IPS-20b (cell line): ENCODE data around the gene TDRD9.
"Not testable (repeated sequence)": the region's sequence is repeated elsewhere in the genome, so short reads cannot be mapped to it uniquely, and the experiment has no call there.

Experiments
- H3K27ac ChIP-seq: one replicate; pipeline ENCODE4 v1.5.1; 2013; ENCODE audit warnings: low read length
- H3K27me3 ChIP-seq: 2 replicates; pipeline ENCODE4 v1.6.1; 2013; ENCODE audit warnings: mild to moderate bottlenecking, low read length, inconsistent platforms; ENCODE audit not compliant: insufficient read depth
- H3K36me3 ChIP-seq: 2 replicates; pipeline ENCODE4 v1.6.1; 2013; ENCODE audit warnings: low read depth, mild to moderate bottlenecking, inconsistent platforms, low read length, moderate library complexity; ENCODE audit not compliant: insufficient read depth
- H3K4me1 ChIP-seq: 2 replicates; pipeline ENCODE4 v1.6.1; 2013; ENCODE audit warnings: mild to moderate bottlenecking, control low read depth, inconsistent platforms, low read length, moderate library complexity; ENCODE audit not compliant: insufficient read depth
- H3K4me3 ChIP-seq: 2 replicates; pipeline ENCODE4 v1.5.1; 2013; ENCODE audit warnings: mild to moderate bottlenecking, low read length, inconsistent platforms
- H3K9ac ChIP-seq: 2 replicates; pipeline ENCODE4 v1.6.1; 2013; ENCODE audit warnings: low read depth, mild to moderate bottlenecking, inconsistent platforms, low read length, moderate library complexity
- H3K9me3 ChIP-seq: 2 replicates; pipeline ENCODE4 v1.6.1; 2013; ENCODE audit warnings: mild to moderate bottlenecking, low read depth, low read length, inconsistent platforms; ENCODE audit not compliant: insufficient read depth

TDRD9 gene

DNA sequence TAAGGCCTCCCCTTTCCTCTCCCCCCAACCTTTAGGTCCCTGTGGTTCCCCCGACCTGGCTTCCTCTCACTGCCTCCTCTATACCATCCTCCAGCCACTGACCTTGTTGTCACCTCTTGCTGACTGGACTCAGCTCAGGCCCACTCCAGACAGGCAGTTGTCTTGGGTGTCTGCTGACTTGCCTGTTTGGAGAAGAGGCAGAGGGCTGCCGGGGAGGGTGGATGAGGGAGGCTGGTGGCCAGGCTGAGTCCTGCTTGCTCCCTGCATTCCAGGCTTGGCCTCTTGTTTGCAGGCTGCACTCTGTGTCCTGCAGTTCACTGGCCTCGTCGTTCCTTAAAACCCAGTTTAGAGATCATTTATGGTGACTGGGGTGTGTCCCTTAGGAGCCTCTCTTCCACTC, 45.1 kb downstream of the TDRD9 start:
- Histone ChIP-seq H3K27ac (no peak overlapping the region), H3K4me1 (no peaks in the 10 kb centered on the region)

GRCh38 chr14:103974575-103974974, 46.3 kb downstream of the TDRD9 start:
- no peaks in the 10 kb centered on the region for H3K9me3 ChIP-seq
- no peak overlapping the region for H3K27ac ChIP-seq
- no peaks in the 10 kb centered on the region for H3K36me3 ChIP-seq
- no peaks in the 10 kb centered on the region for H3K27me3 ChIP-seq
- H3K4me1 ChIP-seq: no peaks in the 10 kb centered on the region
- no peak overlapping the region for H3K9ac ChIP-seq
- H3K4me3 ChIP-seq: no peak overlapping the region

More for the DNA sequence above, 45.1 kb downstream of the TDRD9 start:
- no peaks in the 10 kb centered on the region for H3K27me3 ChIP-seq
- H3K36me3 ChIP-seq: no peaks in the 10 kb centered on the region
- H3K9me3 ChIP-seq: no peaks in the 10 kb centered on the region
- no peak overlapping the region for H3K4me3 ChIP-seq
- no peak overlapping the region for H3K9ac ChIP-seq

DNA sequence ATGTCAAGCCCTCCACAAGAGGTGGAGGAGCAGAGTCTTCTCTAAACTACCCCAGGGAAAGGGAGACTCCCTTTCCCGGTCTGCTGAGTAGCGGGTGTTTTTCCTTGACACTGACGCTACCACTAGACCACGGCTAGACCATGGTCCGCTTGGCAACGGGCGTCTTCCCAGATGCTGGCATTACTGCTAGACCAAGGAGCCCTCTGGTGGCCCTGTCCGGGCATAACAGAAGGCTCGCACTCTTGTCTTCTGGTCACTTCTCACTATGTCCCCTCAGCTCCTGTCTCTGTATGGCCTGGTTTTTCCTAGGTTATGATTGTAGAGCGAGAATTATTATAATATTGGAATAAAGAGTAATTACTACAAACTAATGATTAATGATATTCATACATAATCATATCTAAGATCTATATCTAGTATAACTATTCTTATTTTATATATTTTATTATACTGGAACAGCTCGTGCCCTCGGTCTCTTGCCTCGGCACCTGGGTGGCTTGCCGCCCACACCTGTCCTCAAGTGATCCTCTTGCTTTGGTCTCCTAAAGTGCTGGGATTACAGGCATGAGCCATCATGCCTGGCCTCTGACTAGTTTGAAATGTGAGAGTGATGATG, 52.5 kb downstream of the TDRD9 start:
- H3K4me3 ChIP-seq, H3K4me1 ChIP-seq, H3K27me3 ChIP-seq, H3K36me3 ChIP-seq, H3K27ac ChIP-seq, H3K9ac ChIP-seq: not testable (repeated sequence)
- H3K9me3 ChIP-seq: peaks cover 16% of the 10 kb centered on the region

DNA sequence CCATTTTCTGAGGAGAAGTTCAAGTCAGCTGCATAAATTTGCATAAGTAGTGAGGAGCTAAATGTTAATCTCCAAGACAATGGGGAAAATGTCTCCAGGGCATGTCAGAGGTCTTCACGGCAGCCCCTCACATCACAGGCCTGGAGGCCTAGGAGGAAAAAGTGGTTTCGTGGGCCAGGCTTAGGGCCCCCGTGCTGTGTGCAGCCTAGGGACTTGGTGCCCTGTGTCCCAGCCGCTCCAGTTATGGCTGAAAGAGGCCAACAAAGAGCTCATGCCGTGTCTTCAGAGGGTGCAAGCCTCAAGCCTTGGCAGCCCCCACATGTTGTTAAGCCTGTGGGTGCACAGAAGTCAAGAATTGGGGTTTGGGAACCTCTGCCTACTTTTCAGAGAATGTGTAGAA, 55.9 kb downstream of the TDRD9 start:
- H3K27me3 ChIP-seq: no peaks in the 10 kb centered on the region
- H3K9ac ChIP-seq: no peak overlapping the region
- H3K27ac ChIP-seq: no peak overlapping the region
- peaks cover 28% of the 10 kb centered on the region for H3K9me3 ChIP-seq
- H3K4me1 ChIP-seq: no peaks in the 10 kb centered on the region
- no peaks in the 10 kb centered on the region for H3K36me3 ChIP-seq
- H3K4me3 ChIP-seq: no peak overlapping the region

GRCh38 chr14:103989034-103989433, 60.8 kb downstream of the TDRD9 start:
- H3K9ac ChIP-seq: no peak overlapping the region
- no peaks in the 10 kb centered on the region for H3K27me3 ChIP-seq
- no peaks in the 10 kb centered on the region for H3K4me1 ChIP-seq
- no peak overlapping the region for H3K4me3 ChIP-seq
- H3K27ac ChIP-seq: no peak overlapping the region
- peaks cover 28% of the 10 kb centered on the region for H3K9me3 ChIP-seq
- H3K36me3 ChIP-seq: no peaks in the 10 kb centered on the region

DNA sequence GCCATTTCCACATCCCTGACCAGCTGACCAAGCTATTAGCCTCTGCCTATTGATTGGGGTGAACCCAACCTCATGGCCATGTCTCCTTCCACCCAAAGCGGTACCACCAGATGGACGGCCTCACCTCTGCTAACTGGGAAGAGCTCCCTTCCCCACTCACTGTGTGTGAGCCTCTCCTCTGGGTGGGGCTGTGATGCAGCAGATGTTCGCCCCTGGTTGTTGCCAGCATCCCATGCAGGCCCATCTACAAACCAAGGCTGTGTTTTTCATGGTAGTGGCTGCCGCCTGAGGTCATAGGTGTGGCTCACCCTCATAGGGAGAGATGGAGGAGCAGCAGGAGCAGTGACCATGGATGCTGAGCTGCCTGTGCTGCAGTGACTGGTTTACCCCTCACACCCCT, 61.7 kb downstream of the TDRD9 start:
- H3K4me1 ChIP-seq: 0 out of 2 replicates have a peak, but pooled peaks cover 2% of the 10 kb centered on the region
- no peak overlapping the region for H3K27ac ChIP-seq
- no peak overlapping the region for H3K9ac ChIP-seq
- no peaks in the 10 kb centered on the region for H3K36me3 ChIP-seq
- no peaks in the 10 kb centered on the region for H3K27me3 ChIP-seq
- no peak overlapping the region for H3K4me3 ChIP-seq
- H3K9me3 ChIP-seq: peaks cover 18% of the 10 kb centered on the region; the same call in 1 of the 2 replicates

GRCh38 chr14:103994535-103995184, 66.4 kb downstream of the TDRD9 start:
- no peak overlapping the region for H3K9ac ChIP-seq
- H3K36me3 ChIP-seq: no peaks in the 10 kb centered on the region
- H3K4me1 ChIP-seq: peaks cover 5% of the 10 kb centered on the region; the same call in 1 of the 2 replicates
- H3K9me3 ChIP-seq: 0 out of 2 replicates have a peak, but pooled peaks cover 1% of the 10 kb centered on the region
- H3K27me3 ChIP-seq: no peaks in the 10 kb centered on the region
- no peak overlapping the region for H3K4me3 ChIP-seq
- H3K27ac ChIP-seq: no peak overlapping the region

DNA sequence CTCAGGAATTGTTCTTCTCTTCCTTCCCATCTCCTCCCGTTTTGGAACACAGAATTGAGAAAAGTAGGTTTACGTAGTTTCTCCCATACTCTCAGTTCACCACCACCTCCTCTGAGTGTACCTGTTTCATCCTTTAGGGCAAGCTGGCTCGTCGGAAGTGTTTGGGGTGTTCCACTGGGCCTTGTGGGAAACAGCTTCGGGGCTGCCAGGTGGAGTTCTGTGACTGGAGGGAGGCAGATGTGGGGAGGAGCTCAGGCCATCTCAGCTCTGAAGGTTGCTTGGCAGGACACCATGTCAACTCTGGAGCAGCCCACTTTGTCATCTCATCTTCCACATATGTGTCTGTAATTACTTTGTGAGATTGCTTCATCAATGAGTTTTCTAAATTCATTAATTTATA, 67.6 kb downstream of the TDRD9 start:
- Histone ChIP-seq H3K27me3 (no peaks in the 10 kb centered on the region), H3K9ac (no peak overlapping the region), H3K4me3 (no peak overlapping the region)

GRCh38 chr14:103997391-103997790, 69.1 kb downstream of the TDRD9 start:
- Histone ChIP-seq H3K27ac (no peak overlapping the region), H3K4me3 (no peak overlapping the region), H3K27me3 (no peaks in the 10 kb centered on the region), H3K36me3 (no peaks in the 10 kb centered on the region), H3K9ac (no peak overlapping the region), H3K4me1 (peaks cover 5% of the 10 kb centered on the region; the same call in 1 of the 2 replicates), H3K9me3 (no peaks in the 10 kb centered on the region)

More for the DNA sequence above, 67.6 kb downstream of the TDRD9 start:
- Histone ChIP-seq H3K27ac (no peak overlapping the region), H3K36me3 (no peaks in the 10 kb centered on the region), H3K4me1 (peaks cover 5% of the 10 kb centered on the region; the same call in 1 of the 2 replicates), H3K9me3 (no peaks in the 10 kb centered on the region)

- no peaks in the 10 kb centered on the region for H3K36me3 ChIP-seq
- H3K27me3 ChIP-seq: no peaks in the 10 kb centered on the region
- H3K9me3 ChIP-seq: no peaks in the 10 kb centered on the region
- H3K9ac ChIP-seq: no peak overlapping the region
- peaks cover 5% of the 10 kb centered on the region; the same call in 1 of the 2 replicates for H3K4me1 ChIP-seq
- H3K27ac ChIP-seq: no peak overlapping the region
- no peak overlapping the region for H3K4me3 ChIP-seq
Measured at GRCh38 chr14:103998027-103998426, 69.8 kb downstream of the TDRD9 start.

GRCh38 chr14:103999795-104000440, 71.7 kb downstream of the TDRD9 start:
- no peak overlapping the region for H3K4me3 ChIP-seq
- no peaks in the 10 kb centered on the region for H3K36me3 ChIP-seq
- no peaks in the 10 kb centered on the region for H3K9me3 ChIP-seq

GRCh38 chr14:104001003-104001402, 72.7 kb downstream of the TDRD9 start:
- Histone ChIP-seq H3K9ac (no peak overlapping the region), H3K27ac (no peak overlapping the region), H3K4me1 (no peaks in the 10 kb centered on the region), H3K27me3 (no peaks in the 10 kb centered on the region), H3K9me3 (no peaks in the 10 kb centered on the region), H3K36me3 (no peaks in the 10 kb centered on the region), H3K4me3 (no peak overlapping the region)

More at GRCh38 chr14:103999795-104000440, 71.7 kb downstream of the TDRD9 start:
- Histone ChIP-seq H3K4me1 (peaks cover 4% of the 10 kb centered on the region; the same call in 1 of the 2 replicates), H3K27me3 (no peaks in the 10 kb centered on the region), H3K27ac (no peak overlapping the region), H3K9ac (no peak overlapping the region)
